Measurements from ENCODE around the gene ALOX12B. TPM values are rescaled to one million over a fixed set of nuclear protein-coding genes. Genes with fewer than 3 reads are reported as not detected.
"Not testable (repeated sequence)": the region's sequence is repeated elsewhere in the genome, so short reads cannot be mapped to it uniquely, and the experiment has no call there.

Gene ALOX12B
- total RNA-seq, 1 donor from 2014 or later, result 10.9 TPM

DNA sequence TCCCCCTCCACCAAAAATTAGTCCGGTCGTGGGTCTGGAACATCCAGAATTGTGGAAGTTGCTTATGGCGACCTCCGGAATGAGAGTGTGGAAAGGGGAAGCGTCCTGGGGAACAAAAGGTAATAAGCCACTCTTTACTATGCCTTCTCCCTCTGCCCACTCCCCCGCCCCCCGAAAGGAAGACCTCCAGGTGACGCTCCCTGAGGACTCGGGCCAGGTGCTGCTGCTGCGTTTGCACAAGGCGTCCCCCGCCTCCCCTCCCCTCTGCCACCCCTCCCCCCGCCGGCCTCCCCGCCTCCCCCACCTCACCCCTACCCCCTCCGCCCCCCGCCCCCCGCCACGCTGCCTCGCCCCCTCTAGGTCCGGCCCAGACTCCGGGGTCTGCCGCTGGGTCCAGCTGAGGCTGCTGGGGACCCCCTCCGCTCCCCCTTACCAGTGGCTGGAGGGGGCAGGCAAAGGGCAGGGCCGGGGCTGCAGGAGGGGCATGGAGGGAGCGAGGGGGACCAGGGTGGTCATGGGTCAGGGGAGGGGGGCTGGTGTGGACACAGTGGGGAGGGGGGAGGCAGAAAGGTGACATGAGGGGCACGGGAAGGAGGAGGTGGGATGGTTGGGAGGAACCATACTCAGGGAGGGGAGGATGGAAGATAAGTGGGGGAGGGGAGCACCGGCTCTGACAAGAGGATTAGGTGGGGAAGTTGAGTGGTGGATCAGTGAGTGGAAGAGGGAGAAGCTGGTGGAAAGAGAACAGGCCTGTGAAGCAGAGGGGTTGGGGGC, 23.6 kb downstream of the ALOX12B start:
- DNase-seq, result no peak

DNA sequence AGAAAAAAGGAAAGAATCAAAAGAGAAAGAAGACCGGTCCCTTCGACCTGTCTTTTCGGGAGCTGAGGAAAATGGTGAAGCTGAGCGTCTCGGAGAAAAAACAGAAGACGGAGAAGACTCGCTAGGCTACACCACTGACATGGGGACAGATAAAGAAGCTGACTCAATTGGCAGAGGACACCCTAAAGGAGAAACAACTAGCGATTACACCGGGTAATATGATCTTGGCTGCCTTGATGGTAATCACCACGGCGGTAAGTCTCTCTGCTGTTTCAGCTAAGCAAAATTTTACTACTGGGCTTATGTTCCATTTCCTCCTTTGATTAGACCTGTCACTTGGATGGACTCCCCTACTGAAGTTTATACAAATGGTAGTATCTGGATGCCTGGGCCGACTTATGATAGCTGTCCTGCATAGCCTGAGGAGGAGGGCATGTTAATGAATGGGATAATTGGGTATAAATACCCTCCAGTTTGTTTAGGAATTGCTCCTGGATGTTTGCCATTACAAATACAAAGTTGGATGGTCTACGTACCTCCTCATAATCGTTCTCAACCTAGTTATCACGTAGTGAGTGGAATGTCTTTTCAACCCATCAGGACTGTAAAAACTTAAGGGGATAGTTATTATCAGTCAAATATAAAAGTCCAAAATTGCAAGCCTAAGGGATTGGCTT, 24.6 kb downstream of the ALOX12B start:
- no peak for DNase-seq

DNA sequence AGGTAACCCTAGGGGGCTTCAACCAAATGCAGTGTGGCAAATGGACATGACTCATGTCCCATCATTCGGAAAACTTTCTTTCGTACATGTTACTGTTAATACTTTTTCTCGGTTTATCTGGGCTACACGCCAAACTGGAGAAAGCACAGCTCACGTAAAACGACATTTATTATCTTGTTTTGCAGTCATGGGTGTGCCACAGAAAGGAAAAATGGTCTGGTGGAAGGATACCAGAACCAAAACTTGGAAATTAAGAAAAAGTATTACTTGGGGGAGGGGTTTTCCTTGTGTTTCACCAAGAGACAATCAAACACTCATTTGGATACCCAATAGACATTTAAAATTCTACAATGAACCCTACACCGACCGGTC, 25.1 kb downstream of the ALOX12B start:
- no peak for DNase-seq

DNA sequence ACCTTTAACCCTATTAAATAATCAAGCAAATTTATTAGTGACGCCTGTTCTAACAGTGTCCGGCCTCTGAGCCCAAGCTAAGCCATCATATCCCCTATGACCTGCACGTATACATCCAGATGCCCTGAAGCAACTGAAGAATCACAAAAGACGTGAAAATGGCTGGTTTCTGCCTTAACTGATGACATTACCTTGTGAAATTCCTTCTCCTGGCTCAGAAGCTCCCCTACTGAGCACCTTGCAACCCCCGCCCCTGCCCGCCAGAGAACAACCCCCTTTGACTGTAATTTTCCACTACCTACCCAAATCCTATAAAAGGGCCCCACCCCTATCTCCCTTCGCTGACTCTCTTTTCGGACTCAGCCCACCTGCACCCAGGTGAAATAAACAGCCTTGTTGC, 25.7 kb downstream of the ALOX12B start:
- DNase-seq, result not testable (repeated sequence)

DNA sequence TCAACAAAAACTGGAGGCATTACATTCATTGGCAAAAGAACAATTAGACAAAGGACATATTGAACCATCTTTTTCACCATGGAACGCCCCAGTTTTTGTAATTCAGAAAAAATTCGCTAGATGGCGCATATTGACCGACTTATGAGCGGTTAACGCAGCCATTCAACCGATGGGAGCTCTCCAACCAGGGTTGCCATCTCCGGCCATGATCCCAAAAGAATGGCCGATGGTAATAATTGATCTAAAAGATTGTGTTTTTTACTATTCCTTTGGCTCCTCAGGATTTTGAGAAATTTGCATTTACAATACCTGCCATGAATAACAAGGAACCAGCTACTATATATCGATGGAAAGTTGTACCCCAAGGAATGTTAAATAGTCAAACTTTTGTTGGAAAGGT, 27.2 kb downstream of the ALOX12B start:
- peak; percentile 26 for DNase-seq

DNA sequence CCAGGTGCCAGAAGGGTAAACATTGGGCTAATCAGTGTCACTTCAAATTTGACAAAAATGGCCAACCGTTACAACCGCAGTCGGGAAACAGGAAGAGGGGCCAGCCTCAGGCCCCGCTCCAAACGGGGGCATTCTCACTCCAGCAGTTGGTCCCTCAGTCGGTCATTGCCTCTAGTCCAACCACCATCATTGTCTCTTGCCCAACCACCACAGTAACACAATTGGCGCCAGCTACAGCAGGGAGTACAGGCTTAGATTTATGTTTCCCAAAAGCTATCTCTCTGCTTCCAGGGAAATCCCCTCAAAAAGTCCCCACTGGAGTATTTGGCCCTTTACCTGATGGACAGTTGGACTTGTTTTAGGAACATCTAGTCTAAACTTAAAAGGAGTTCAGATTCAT, 28.4 kb downstream of the ALOX12B start:
- DNase-seq, result no peak

DNA sequence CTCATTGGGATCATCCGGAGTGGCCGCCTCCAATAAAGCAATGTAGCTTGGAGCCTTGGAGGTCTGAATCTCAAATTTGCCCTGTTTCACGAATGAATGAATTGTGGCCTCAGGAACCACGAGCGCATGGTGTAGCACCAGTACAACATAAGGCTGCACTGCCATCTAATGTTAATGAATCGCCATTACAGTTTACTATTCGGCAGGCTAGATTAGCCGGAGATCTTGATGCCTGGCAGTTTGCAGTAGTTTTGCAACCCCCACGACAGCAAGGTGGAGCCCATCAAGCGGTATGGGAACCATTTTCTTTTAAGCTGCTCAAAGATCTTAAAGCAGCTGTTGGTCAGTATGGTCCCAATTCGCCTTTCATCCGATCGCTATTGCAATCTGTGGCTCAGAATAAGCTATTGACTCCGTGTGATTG, 29.8 kb downstream of the ALOX12B start:
- DNase-seq, result peak; percentile 74

DNA sequence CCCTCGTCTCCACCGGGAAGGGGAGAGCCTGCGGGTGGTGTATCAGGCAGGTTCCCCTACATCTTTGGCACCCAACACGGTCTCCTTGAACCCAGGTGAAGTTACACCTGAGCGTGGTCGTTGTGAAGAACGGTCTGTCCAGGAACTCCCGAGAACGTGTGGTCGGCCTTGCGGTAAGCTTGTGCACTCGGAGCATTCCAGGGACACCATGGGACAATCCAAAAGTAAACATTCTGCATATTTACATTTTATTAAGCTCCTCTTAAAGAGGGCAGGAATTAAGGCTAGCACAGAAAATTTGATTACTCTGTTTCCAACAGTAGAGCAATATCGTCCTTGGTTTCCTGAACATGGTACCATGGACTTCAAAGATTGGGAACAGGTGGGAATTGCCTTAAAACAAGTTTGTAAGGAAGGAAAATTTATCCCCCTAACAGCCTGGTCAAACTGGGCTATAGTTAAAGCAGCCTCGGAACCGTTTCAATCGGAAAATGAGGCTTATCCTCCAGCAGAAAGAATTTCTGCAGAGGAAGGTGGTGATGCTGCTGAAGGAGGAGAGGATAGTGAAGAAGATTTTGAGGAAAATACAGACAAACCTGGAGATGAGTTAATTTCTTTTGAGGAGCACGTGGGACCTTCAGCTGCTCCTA, 30.4 kb downstream of the ALOX12B start:
- DNase-seq, result no peak

DNA sequence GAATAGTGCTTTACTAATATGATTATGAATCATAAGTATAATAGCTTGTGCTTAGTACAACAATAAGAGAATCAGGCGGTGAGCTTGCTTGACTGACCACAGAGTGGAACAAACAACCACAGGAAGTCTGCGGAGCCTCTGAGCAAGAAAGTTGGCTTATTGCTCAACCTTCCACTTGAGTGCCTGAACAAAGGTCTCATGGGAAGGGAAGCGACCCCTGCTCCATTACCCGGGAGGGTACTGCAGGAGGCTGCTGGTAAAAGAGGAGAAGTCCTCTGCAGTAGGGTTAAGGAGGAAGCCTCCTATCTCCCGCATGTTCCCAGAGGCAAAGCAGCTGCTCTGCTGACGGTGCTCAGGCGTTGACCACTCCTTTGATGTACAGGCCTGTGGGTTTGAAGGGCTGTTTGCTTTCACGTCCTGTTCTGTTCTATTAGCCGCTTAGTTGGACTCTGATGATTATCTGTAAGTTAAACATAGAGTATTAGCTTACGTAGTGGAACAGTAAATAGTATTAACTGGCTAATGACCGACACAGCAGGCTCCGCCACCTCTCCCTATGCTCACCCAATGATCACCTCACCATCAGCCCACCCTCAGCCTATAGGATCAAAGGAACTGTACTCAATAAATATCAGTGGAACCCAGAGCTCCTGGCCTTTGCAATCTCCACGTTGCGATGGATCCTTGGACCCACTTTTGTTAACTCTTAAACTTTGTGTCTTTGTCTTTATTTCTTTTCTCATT, 31.1 kb downstream of the ALOX12B start:
- DNase-seq, result no peak

DNA sequence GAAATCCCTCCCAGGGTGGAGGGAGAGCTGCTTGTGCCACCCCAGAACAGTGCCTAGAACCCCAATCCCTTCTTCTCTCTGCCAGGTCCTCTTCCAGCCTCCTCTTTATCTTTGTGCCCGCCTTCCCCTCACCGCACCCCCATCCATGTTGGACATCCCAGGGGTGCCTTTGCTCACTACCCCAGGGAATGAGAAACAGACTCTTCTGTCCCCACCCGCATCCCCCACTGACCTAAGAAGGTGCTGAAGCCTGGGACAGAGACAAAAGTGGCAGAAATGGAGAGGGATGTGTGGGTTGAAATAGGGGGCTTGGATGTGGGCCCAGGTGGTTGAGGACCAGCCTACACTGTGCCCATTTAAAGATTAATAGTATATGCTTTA, 31.7 kb downstream of the ALOX12B start:
- DNase-seq, result no peak

DNA sequence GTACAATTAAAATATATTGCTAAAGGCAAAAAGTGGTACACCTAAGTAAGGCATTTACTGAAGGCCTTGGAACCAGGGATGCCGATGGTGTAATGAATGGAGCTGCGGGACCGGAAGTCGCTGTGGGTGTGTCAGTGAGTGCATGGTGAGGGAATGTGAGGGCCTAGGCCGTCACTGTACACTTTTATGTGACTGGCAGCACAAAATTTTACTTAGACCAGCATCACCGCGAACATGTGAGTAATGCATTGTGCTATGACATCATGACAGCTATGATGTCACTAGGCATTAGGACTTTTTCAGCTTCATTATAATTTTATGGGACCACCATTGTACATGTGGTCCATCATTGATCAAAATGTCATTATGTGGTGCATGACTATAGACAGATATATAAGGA, 33.9 kb downstream of the ALOX12B start:
- no peak for DNase-seq

DNA sequence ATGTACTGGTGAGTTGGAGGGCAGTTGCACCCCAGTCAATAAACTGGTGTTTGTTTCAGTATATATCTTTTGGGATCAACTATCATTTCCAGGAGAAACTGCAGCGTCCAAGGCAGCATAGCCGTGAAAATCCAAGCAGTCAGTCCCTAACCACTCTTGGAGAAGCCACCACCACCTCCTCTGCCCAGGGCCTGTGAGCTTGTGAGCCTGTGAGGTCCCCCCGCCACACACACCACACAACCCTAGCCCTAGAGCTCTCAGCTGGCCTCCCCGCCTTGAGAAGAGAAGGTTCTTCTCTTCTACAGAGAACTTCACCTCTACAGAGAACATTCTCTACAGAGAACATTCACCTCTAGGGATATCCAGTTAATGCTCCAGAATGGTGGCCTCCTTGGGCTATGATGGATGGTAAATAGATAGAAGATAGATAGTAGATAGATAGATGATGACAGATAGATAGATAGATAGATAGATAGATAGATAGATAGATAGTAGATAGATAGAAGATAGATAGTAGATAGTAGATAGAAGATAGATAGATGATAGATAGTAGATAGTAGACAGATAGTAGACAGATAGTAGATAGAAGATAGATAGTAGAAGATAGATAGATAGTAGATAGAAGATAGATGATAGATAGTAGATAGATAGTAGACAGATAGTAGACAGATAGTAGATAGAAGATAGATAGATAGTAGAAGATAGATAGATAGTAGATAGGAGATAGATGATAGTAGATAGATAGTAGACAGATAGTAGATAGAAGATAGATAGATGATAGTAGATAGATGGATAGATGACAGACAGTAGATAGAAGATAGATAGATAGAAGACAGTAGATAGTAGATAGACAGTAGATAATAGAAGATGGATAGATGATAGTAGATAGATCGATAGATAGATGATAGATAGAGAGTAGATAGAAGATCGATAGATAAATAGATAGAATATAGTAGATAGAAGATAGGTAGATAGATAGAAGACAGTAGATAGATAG, 35.0 kb downstream of the ALOX12B start:
- no peak for DNase-seq

DNA sequence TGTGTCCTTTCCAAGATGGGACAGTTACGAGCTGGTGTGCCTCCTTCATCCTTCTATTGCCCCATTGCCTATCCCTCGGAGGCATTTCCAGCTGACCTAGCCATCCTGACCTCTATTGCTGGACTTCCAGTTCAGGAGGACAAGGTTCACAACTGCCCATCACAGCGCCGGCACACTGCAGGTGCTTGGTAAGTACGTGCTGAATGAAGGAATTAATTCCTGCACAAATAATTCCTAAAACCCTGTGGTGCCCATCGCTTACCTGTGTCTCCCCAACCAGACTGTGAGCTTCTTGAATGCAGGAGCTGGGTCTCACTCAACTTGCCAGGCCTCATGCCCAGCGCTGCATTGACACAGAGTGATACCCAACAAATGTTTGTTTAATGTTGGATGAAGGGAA, 35.7 kb downstream of the ALOX12B start:
- no peak for DNase-seq

DNA sequence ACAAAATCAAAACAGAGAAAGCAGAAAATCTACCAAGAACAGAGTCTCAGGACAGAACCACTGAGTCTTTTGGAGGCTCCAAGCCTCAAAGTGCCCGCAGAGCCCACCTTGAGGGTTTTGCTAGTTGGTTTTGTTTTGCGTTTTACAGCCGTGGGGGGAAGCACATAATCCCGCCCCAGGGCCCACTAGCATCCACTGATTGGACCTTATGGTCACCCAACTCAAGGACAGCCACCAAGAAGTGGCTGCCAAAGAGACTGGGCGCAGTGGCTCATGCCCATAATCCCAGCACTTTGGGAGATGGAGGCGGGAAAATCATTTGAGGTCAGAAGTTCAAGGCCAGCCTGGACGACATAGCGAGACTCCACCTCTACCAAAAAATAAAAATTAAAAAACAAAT, 38.8 kb downstream of the ALOX12B start:
- DNase-seq, result no peak

DNA sequence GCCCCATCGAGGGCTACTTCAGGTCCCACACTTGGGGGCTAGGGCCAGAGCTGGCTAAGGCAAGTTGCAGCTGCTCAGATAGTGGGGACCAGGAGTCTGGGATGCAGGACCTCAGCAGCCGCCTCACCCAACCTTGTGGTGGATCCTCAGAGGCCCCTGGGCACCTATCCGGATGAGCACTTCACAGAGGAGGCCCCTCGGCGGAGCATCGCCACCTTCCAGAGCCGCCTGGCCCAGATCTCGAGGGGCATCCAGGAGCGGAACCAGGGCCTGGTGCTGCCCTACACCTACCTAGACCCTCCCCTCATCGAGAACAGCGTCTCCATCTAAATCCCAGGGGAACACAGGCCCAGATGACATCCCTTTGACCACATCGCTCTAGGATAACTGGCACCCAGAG, 39.3 kb downstream of the ALOX12B start:
- DNase-seq, result no peak

DNA sequence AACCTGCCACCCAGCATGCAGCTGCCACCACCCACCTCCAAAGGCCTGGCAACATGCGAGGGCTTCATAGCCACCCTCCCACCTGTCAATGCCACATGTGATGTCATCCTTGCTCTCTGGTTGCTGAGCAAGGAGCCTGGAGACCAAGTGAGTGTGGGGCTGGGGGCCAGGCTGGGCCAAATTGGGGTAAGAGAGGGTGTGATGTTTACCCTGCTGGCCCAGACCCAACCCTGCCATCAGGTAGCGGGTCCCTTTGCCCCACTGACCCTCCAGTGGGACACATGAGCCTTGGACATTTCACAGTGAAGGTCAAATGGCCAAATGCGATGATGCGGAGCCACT, 39.8 kb downstream of the ALOX12B start:
- DNase-seq, result no peak

DNA sequence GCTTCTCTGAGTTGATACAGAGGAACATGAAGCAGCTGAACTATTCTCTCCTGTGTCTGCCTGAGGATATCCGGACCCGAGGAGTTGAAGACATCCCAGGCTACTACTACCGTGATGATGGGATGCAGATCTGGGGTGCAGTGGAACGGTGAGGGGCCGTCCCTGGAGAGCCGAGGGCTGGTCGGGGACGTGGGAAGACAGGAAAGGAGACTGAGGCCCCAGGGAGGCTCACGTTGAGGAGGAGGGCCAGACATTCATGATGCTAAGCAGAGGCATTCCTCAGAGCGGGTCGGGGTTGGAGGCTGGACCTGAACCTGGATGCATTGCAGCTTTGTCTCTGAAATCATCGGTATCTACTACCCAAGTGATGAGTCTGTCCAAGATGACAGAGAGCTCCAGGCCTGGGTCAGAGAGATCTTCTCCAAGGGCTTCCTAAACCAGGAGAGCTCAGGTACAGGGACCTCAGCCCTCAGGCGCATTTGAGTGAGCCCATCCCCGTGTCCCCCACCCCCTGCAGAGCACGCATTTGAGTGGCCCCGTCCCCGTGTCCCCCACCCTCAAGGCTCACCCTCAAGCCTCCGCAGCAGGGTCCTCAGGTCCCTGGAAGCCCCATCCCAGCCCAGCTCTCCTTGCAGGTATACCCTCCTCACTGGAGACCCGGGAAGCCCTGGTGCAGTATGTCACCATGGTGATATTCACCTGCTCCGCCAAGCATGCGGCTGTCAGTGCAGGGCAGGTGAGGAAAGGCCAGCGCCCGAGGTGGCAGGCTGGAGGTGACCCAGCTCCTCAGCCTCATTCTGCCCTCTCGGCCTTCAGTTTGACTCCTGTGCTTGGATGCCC, 40.4 kb downstream of the ALOX12B start:
- no peak for DNase-seq

DNA sequence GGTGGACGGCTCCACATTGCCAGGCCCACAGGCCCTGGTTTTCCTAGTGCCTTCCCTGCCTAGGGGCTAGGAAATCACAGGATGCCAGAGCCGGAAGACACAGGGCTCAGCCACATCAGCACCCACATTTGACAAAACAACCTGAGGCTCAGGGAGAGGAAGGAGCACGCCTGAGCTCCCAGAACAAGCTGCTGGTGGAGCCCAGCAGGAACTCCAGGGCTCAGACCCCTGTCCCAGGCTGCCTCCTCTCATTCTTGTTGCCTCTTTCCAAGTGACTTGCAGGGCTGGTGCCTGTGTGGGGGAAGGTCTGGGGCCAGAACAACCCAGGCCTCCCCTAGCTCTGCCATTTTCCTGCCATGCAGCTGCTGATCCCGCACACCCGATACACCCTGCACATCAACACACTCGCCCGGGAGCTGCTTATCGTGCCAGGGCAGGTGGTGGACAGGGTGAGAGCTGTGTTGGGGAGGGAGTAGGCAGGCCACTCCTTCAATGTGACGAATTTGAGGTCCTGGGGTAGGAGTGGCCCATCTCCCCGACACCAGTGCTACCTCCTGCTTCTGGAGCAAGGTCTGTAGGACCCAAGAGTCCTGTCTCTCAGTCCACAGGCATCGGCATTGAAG, 41.1 kb downstream of the ALOX12B start:
- no peak for DNase-seq

DNA sequence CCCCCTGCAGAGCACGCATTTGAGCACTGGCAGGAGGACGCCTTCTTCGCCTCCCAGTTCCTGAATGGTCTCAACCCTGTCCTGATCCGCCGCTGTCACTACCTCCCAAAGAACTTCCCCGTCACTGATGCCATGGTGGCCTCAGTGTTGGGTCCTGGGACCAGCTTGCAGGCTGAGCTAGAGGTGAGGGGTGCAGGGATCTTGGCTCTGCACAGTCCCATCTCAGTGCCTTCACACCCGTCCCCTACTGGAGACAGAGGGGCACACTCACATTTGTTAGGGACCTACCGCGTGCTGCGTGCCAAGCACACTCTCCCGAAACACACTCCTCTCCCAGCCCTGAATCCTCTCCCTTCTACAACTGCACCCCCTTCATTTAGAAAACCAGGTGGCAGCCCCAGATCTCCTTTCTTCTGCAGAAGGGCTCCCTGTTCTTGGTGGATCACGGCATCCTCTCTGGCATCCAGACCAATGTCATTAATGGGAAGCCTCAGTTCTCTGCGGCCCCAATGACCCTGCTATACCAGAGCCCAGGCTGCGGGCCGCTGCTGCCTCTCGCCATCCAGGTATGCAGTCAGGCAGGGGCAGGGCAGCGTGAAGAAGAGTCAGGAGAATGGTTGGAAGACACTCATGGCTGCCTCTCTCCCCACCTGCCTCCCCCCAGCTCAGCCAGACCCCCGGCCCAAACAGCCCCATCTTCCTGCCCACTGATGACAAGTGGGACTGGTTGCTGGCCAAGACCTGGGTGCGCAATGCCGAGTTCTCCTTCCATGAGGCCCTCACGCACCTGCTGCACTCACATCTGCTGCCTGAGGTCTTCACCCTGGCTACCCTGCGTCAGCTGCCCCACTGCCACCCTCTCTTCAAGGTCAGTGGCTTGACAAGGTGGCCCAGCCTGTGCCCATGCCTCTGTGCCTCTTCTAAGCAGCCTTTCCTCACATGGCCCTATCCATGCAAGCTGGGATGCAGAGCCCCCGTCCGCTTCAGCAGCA, 42.4 kb downstream of the ALOX12B start:
- DNase-seq, result no peak
